OCI-LY7 (cell line): Measurements from ENCODE around the gene SPON1. TPM values are rescaled to one million over a fixed set of nuclear protein-coding genes. Genes with fewer than 3 reads are reported as not detected.

Experiments
- BruUV-seq: library from RNA; stranded (reverse); fragments of 400-500 nt; replicated peaks from 2 replicates; lab custom pipeline; 2021; lab: Mats Ljungman, UMichigan
- CTCF ChIA-PET: fragments of 300-600 bp; sonication (Branson Sonifier 250); formaldehyde crosslinking; loops from one replicate; lab custom pipeline; 2022; ENCODE audit warnings: antibody characterized with exemption; ENCODE audit not compliant: unreplicated experiment; lab: Charles Lee
- POLR2A ChIA-PET: fragments of 300-600 bp; sonication (Branson Sonifier 250); formaldehyde crosslinking; loops from one replicate; lab custom pipeline; 2022; ENCODE audit warnings: antibody characterized with exemption; lab: Charles Lee
- DNase-seq: peaks from one replicate; pipeline ENCODE4 v3.0.0-alpha.2; 2015; ENCODE audit warnings: low spot score
- H2AFZ ChIP-seq: fragments of 200-600 bp; sonication (generic), shearing (Covaris generic); 2 replicates; pipeline ENCODE4 v1.6.1; 2014; ENCODE audit warnings: mild to moderate bottlenecking, antibody characterized with exemption, low read length, moderate library complexity
- H3K27ac ChIP-seq: fragments of 200-600 bp; sonication (generic); 2 replicates; pipeline ENCODE4 v1.5.1; 2014; ENCODE audit warnings: mixed run types, low read depth, mild to moderate bottlenecking, moderate library complexity, low read length, inconsistent platforms; ENCODE audit not compliant: poor library complexity, severe bottlenecking
- H3K36me3 ChIP-seq: fragments of 200-600 bp; sonication (generic); 2 replicates; pipeline ENCODE4 v1.6.1; 2014; ENCODE audit warnings: mild to moderate bottlenecking, antibody characterized with exemption, low read length, moderate library complexity, mixed read lengths; ENCODE audit not compliant: insufficient read depth
- H3K4me1 ChIP-seq: fragments of 200-600 bp; sonication (generic); 2 replicates; pipeline ENCODE4 v1.5.1; 2014; ENCODE audit warnings: mild to moderate bottlenecking, low read length; ENCODE audit not compliant: insufficient read depth, poor library complexity, severe bottlenecking
- H3K4me2 ChIP-seq: fragments of 200-600 bp; sonication (generic); 2 replicates; pipeline ENCODE4 v1.6.1; 2014; ENCODE audit warnings: mild to moderate bottlenecking, low read length
- H3K4me3 ChIP-seq: fragments of 200-600 bp; sonication (generic); 2 replicates; pipeline ENCODE4 v1.5.1; 2014; ENCODE audit warnings: mild to moderate bottlenecking, low read depth, low read length; ENCODE audit not compliant: poor library complexity, severe bottlenecking
- H3K79me2 ChIP-seq: fragments of 200-600 bp; sonication (generic); 2 replicates; pipeline ENCODE4 v1.6.1; 2016; ENCODE audit warnings: low read depth, mild to moderate bottlenecking, low read length, moderate library complexity, mixed read lengths; ENCODE audit not compliant: insufficient read depth
- H3K9me2 ChIP-seq: fragments of 200-600 bp; sonication (generic); 2 replicates; pipeline ENCODE4 v1.6.1; 2016; ENCODE audit warnings: mild to moderate bottlenecking, low read length, mixed read lengths; ENCODE audit not compliant: insufficient read depth
- H3K9me3 ChIP-seq: fragments of 200-600 bp; sonication (generic); 2 replicates; pipeline ENCODE4 v1.6.1; 2014; ENCODE audit warnings: mild to moderate bottlenecking, mixed run types, low read length, mixed read lengths
- H4K20me1 ChIP-seq: fragments of 200-600 bp; sonication (generic); 2 replicates; pipeline ENCODE4 v1.6.1; 2014; ENCODE audit warnings: mild to moderate bottlenecking, antibody characterized with exemption, low read length, moderate library complexity, mixed read lengths; ENCODE audit not compliant: insufficient read depth
- EZH2phosphoT487 ChIP-seq: fragments of 200-600 bp; sonication (generic); IDR thresholded peaks from 2 replicates; pipeline ENCODE4 v1.6.1; 2018; ENCODE audit warnings: low read depth, borderline replicate concordance, mild to moderate bottlenecking, mixed run types, antibody characterized with exemption, low read length, moderate library complexity, mixed read lengths
- intact Hi-C: fragments of 100-400 bp; cut with micrococcal nuclease; formaldehyde crosslinking; loops from one replicate; pipeline ENCODE4 v1.10.0; 2022; ENCODE audit not compliant: unreplicated experiment
- total RNA-seq, 2 experiments: library from RNA; depleted of rRNA in 1 of 2; stranded (reverse); fragments of >200 nt in 1 of 2; shearing (Covaris generic) in 1 of 2; gene quantifications; 2 replicates each; pipeline ENCODE4 v1.2.3, GENCODE V29; 2014 to 2022
- TF ChIP-seq, protein P1 (sequence below): fragments of 200-600 bp; sonication (generic); conservative IDR thresholded peaks from 2 replicates; pipeline ENCODE4 v1.5.1; 2014; ENCODE audit warnings: mild to moderate bottlenecking, antibody characterized with exemption, low read length, moderate library complexity, mixed read lengths

The SPON1 gene
- total RNA-seq, 2 experiments from 2014 or later, result 0.38 TPM; not detected in 1

DNA sequence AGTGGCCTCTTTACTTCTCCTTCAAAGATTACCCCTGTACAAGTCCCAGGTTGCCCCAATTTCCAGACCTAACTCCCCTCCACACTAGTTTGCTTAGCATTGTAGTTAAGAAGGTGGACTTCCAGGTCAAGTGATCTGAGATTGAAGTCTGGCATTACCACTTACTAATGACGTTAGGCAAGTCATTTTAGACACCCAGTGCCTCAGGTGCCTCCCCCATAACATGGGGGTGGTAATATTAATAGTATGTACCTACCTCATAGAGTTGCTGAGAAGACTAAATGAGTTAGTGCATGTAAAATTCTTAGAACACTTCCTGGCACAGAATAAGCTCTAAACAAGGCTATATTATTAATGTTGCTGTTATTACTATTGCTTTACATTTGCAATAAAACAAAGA is 93.4 kb downstream of the SPON1 start:
- CTCF ChIA-PET, result no interaction called here
- BruUV-seq, result no TSS peak

DNA sequence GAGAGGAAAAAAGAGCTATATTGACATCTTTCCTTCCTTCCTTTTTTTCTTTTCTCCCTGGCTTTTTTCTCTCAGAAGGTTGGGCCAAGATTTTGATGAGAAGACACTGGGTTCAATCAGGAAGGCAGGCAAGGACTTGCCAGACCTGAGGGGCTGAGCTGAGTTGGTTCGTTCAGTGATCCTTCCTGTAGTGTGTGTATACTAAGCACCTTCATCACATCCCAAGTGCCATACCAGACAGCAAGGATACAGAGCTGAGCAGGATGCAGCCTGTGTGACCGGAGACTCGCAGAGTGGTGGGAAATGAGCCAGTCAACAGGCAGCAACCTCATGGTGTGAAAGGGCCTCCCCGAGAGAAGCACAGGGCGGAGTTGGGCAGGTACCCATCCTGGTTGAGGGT is 95.5 kb downstream of the SPON1 start:
- H3K9me2 ChIP-seq, result no peaks in the 10 kb centered on the region
- H4K20me1 ChIP-seq, result no peaks in the 10 kb centered on the region
- TF ChIP-seq, protein P1, sequence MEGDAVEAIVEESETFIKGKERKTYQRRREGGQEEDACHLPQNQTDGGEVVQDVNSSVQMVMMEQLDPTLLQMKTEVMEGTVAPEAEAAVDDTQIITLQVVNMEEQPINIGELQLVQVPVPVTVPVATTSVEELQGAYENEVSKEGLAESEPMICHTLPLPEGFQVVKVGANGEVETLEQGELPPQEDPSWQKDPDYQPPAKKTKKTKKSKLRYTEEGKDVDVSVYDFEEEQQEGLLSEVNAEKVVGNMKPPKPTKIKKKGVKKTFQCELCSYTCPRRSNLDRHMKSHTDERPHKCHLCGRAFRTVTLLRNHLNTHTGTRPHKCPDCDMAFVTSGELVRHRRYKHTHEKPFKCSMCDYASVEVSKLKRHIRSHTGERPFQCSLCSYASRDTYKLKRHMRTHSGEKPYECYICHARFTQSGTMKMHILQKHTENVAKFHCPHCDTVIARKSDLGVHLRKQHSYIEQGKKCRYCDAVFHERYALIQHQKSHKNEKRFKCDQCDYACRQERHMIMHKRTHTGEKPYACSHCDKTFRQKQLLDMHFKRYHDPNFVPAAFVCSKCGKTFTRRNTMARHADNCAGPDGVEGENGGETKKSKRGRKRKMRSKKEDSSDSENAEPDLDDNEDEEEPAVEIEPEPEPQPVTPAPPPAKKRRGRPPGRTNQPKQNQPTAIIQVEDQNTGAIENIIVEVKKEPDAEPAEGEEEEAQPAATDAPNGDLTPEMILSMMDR, result no peak
- TF ChIP-seq EZH2phosphoT487, result no peak
- no peaks in the 10 kb centered on the region for H3K79me2 ChIP-seq
- POLR2A ChIA-PET, result interaction anchor here (0.8 to 1.2 kb wide), 3 partner anchors 10 to 40 kb away, joined by 3 to 5 read pairs (median 3); no protein-coding TSS in a partner anchor
- intact Hi-C loops, result no loop called here
- H3K4me3 ChIP-seq, result no peak overlapping the region
- H3K36me3 ChIP-seq, result no peaks in the 10 kb centered on the region
- H3K4me1 ChIP-seq, result peaks cover 7% of the 10 kb centered on the region
- CTCF ChIA-PET, result interaction anchor here (0.6 kb wide), 1 partner anchor 96 kb away, joined by 3 read pairs; no protein-coding TSS in a partner anchor
- no peak for DNase-seq
- no peak overlapping the region for H3K4me2 ChIP-seq
- BruUV-seq, result no TSS peak
- H3K27ac ChIP-seq, result no peak overlapping the region
- H3K9me3 ChIP-seq, result no peaks in the 10 kb centered on the region
- H2AFZ ChIP-seq, result no peak overlapping the region; the same call in 1 of the 2 replicates

More for the DNA sequence above, 93.4 kb downstream of the SPON1 start:
- no peaks in the 10 kb centered on the region for H3K9me2 ChIP-seq
- DNase-seq, result no peak
- POLR2A ChIA-PET, result interaction anchor here (0.7 kb wide), 1 partner anchor 338 kb away, joined by 3 read pairs; no protein-coding TSS in a partner anchor
- no peak overlapping the region for H3K4me3 ChIP-seq
- peak overlapping the region; percentile 85 for H2AFZ ChIP-seq
- intact Hi-C loops, result no loop called here
- no peaks in the 10 kb centered on the region for H4K20me1 ChIP-seq
- H3K27ac ChIP-seq, result no peak overlapping the region
- H3K4me2 ChIP-seq, result no peak overlapping the region
- peaks cover 7% of the 10 kb centered on the region for H3K4me1 ChIP-seq
- no peaks in the 10 kb centered on the region for H3K36me3 ChIP-seq
- no peaks in the 10 kb centered on the region for H3K9me3 ChIP-seq
- no peaks in the 10 kb centered on the region for H3K79me2 ChIP-seq
- TF ChIP-seq EZH2phosphoT487, result no peak
- TF ChIP-seq, protein P1, result no peak

DNA sequence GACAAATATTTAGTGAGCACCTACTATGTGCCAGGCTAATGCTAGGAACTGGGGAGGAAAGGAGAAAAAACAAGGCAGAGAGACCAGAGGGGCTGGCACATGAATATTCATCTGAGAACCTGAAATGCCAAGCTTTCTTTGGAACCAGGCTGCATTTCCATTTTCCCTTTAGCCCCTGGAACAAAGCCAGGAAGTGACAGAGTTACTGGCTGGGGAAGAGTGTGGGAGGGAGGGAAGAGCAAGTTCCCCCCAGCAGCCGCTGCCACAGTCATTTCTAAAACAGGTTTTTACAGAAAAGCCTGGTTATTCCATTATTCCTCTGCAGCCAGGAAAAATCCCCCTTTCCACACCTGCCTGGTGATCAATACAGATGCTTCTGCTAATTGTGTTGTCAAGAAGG is 97.0 kb downstream of the SPON1 start:
- intact Hi-C loops, result no loop called here
- CTCF ChIA-PET, result no interaction called here
- POLR2A ChIA-PET, result no interaction called here

More for the DNA sequence above, 97.0 kb downstream of the SPON1 start:
- no peak overlapping the region for H3K27ac ChIP-seq
- no peak overlapping the region for H2AFZ ChIP-seq
- no peaks in the 10 kb centered on the region for H3K9me3 ChIP-seq
- peaks cover 6% of the 10 kb centered on the region for H3K4me1 ChIP-seq
- no peak for TF ChIP-seq EZH2phosphoT487
- TF ChIP-seq, protein P1, result no peak
- no TSS peak for BruUV-seq
- no peaks in the 10 kb centered on the region for H3K79me2 ChIP-seq
- H4K20me1 ChIP-seq, result no peaks in the 10 kb centered on the region
- H3K9me2 ChIP-seq, result no peaks in the 10 kb centered on the region
- no peaks in the 10 kb centered on the region for H3K36me3 ChIP-seq
- H3K4me2 ChIP-seq, result no peak overlapping the region
- H3K4me3 ChIP-seq, result no peak overlapping the region
- DNase-seq, result no peak
